Measurements from ENCODE around the gene FLT3.

Gene FLT3

DNA sequence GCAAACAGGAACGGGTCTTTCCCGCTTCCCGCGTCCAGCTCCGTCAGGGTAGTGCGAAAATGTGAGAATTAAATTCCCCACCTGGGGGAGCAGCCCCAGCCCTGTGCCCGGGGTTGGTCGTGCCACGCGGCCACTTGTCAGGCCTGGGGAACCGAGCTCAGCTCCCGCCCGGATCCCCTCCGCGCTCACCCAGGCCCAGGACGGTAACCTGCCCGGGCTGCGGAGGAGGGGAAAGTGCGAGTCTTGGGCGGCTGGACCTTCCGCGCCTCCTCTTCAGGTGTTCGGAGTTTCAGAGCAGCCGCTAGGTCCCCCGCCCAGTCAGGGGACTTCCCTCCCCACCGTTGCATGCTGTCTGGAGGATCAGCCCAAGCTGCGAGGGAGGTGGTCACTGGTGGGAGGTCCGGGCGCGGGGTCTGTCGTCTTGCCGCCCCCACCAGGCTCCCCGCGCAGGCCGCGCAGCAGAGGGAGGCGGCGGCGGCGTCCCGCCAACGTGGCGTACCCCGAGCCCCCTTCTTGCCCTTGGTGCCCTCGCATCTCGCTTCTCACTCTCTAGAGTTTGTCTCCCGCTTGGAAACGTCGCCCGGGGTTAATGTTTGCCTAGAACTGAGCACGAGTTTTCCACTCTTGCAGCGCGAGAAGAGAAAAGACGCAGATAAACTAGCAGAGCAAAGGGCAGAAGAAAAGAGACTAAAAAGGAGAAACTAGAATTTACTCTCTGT lies 119.9 kb downstream of the FLT3 start:
- TF ChIP-seq, protein P1, sequence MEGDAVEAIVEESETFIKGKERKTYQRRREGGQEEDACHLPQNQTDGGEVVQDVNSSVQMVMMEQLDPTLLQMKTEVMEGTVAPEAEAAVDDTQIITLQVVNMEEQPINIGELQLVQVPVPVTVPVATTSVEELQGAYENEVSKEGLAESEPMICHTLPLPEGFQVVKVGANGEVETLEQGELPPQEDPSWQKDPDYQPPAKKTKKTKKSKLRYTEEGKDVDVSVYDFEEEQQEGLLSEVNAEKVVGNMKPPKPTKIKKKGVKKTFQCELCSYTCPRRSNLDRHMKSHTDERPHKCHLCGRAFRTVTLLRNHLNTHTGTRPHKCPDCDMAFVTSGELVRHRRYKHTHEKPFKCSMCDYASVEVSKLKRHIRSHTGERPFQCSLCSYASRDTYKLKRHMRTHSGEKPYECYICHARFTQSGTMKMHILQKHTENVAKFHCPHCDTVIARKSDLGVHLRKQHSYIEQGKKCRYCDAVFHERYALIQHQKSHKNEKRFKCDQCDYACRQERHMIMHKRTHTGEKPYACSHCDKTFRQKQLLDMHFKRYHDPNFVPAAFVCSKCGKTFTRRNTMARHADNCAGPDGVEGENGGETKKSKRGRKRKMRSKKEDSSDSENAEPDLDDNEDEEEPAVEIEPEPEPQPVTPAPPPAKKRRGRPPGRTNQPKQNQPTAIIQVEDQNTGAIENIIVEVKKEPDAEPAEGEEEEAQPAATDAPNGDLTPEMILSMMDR (IDR thresholded peaks at IDR 0.05; ENCODE audit: low read depth, low read length): no peak

GRCh38 chr13:27979765-27980279 lies 120.6 kb downstream of the FLT3 start:
- Histone ChIP-seq H3K27me3 (peaks cover 91% of the 10 kb centered on the region), H3K36me3 (no peaks in the 10 kb centered on the region), H3K4me1 (no peaks in the 10 kb centered on the region), H3K9me3 (no peaks in the 10 kb centered on the region), H3K4me3 (ENCODE audit: low read depth, low read length) (no peak overlapping the region)
- no peak for DNase-seq
- TF ChIP-seq, protein P1 (IDR thresholded peaks at IDR 0.05; ENCODE audit: low read depth, low read length): no peak

More for the DNA sequence above, 119.9 kb downstream of the FLT3 start:
- DNase-seq: no peak
- Histone ChIP-seq H3K36me3 (no peaks in the 10 kb centered on the region), H3K9me3 (no peaks in the 10 kb centered on the region), H3K4me3 (ENCODE audit: low read depth, low read length) (no peak overlapping the region), H3K4me1 (no peaks in the 10 kb centered on the region), H3K27me3 (peaks cover 86% of the 10 kb centered on the region)

DNA sequence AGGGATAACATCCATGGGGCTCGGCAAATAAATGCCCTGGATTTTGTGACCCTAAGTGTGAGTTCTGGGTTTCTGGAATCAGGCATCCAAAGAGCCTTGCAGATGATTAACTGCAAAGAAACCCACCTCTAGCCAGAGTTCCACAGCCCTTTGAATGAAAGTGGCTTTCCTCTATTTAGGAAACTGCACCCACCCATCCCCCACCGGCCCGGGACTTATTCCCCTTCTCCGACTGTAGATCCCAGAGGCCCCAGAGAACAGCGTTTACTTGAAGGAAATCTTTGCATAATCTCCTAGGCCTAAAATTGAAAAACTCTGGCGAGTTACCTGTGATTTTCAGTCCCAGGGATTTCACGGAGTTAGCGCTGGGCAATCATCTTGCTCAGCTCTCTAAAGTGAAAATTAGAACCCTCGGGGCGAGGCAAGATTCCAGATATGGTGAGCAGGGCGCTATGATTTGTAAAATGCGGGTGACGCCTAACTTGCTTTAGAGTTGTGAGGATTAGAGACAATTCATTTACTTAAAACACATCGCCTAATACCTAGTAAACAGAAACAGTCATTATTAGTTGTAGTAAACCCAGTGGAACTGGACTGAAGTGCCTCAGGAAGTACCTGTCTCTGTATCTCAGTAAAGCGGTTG lies 121.3 kb downstream of the FLT3 start:
- DNase-seq: no peak
- Histone ChIP-seq H3K4me1 (no peaks in the 10 kb centered on the region), H3K9me3 (no peaks in the 10 kb centered on the region), H3K36me3 (no peaks in the 10 kb centered on the region), H3K27me3 (peaks cover 98% of the 10 kb centered on the region), H3K4me3 (ENCODE audit: low read depth, low read length) (no peak overlapping the region)
- TF ChIP-seq, protein P1 (IDR thresholded peaks at IDR 0.05; ENCODE audit: low read depth, low read length): no peak

DNA sequence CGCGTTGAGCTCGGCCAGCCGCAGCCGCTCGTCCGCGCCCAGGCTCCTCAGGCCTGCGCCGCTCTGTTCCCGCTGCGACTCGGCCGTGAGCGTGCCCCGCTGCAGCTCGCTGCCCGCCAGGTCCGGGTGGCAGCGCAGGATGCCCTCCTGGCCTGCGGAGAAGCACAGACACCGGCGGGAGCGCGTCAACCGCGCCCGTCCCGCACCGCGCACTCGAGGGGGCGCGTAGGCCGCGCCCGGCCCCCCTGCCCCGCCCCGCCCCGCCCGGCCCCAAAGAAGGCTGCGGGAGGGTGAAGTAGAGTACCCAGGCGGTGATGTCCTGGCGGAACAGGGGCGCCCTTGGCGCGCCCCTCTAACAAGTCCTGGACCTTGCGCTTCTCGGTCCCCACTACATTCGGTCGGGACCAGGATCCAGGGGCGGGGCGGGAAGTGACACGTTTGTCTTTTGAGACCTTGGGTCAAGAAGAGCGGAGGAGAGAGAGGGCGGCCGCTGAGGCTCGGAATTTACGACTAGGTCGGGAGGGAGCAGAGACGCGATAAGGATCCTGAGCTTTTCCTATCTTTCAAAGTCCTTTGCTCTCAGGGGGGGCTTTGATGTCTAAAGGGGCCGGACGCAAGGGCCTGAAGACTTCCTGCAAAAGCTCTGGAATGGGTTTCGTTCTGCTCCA lies 121.9 kb downstream of the FLT3 start:
- no peaks in the 10 kb centered on the region for H3K9me3 ChIP-seq
- H3K36me3 ChIP-seq: no peaks in the 10 kb centered on the region
- peaks cover 100% of the 10 kb centered on the region for H3K27me3 ChIP-seq
- H3K4me3 ChIP-seq (ENCODE audit: low read depth, low read length): no peak overlapping the region
- H3K4me1 ChIP-seq: no peaks in the 10 kb centered on the region
- TF ChIP-seq, protein P1 (IDR thresholded peaks at IDR 0.05; ENCODE audit: low read depth, low read length): no peak
- DNase-seq: no peak

GRCh38 chr13:27977476-27978300 lies 122.7 kb downstream of the FLT3 start:
- Histone ChIP-seq H3K4me3 (ENCODE audit: low read depth, low read length) (no peak overlapping the region), H3K36me3 (no peaks in the 10 kb centered on the region), H3K4me1 (no peaks in the 10 kb centered on the region), H3K9me3 (no peaks in the 10 kb centered on the region), H3K27me3 (peaks cover 100% of the 10 kb centered on the region)
- TF ChIP-seq, protein P1 (IDR thresholded peaks at IDR 0.05; ENCODE audit: low read depth, low read length): no peak
- no peak for DNase-seq
